ENCODE data around the gene TXK.

TXK gene

DNA sequence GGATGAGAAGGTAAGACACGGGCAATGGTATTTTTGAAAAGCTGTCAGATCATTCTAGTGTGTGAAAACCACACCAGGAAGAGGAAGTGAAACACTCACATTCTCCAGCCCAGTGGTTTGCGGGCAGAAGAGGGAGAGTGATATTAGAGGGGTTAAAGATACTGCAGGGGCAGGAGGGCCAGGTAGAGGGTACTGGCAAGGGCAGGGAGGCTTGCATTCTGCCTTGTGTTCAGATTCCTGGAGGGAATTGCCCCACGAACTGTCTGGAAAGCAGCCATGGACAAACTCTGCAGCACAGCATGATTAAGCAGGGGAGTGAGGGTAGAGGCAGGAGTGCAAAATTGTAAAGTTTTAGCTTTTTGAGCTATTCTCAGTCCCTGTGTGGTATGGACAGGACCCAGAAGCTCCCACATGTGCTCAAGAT, 86.6 kb downstream of the TXK start:
- TF ChIP-seq TSHZ1 (tag by site-specific recombination; IDR thresholded peaks at IDR 0.05; ENCODE audit: borderline replicate concordance), result no peak
- no peak for TF ChIP-seq ZNF433 (tag by site-specific recombination; IDR thresholded peaks at IDR 0.05; ENCODE audit: low read depth)
- TF ChIP-seq ZNF792 (tag by site-specific recombination; IDR thresholded peaks at IDR 0.05), result no peak
- TF ChIP-seq ZNF16 (tag by site-specific recombination; IDR thresholded peaks at IDR 0.05; ENCODE audit: low read depth), result no peak
- no peak for TF ChIP-seq ZNF366 (tag by site-specific recombination; conservative IDR thresholded peaks at IDR 0.05)
- no peak for TF ChIP-seq ZNF10 (tag by site-specific recombination; IDR thresholded peaks at IDR 0.05)
- TF ChIP-seq ZNF785 (tag by site-specific recombination; IDR thresholded peaks at IDR 0.05), result no peak
- TF ChIP-seq ZNF391 (tag by site-specific recombination; IDR thresholded peaks at IDR 0.05; ENCODE audit: borderline replicate concordance, low read depth), result no peak
- no peak for TF ChIP-seq KLF8 (tag by site-specific recombination; IDR thresholded peaks at IDR 0.05)
- TF ChIP-seq, protein P1, sequence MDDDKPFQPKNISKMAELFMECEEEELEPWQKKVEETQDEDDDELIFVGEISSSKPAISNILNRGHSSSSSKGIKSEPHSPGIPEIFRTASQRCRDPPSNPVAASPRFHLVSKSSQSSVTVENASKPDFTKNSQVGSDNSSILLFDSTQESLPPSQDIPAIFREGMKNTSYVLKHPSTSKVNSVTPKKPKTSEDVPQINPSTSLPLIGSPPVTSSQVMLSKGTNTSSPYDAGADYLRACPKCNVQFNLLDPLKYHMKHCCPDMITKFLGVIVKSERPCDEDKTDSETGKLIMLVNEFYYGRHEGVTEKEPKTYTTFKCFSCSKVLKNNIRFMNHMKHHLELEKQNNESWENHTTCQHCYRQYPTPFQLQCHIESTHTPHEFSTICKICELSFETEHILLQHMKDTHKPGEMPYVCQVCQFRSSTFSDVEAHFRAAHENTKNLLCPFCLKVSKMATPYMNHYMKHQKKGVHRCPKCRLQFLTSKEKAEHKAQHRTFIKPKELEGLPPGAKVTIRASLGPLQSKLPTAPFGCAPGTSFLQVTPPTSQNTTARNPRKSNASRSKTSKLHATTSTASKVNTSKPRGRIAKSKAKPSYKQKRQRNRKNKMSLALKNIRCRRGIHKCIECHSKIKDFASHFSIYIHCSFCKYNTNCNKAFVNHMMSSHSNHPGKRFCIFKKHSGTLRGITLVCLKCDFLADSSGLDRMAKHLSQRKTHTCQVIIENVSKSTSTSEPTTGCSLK (tag by site-specific recombination; IDR thresholded peaks at IDR 0.05), result no peak
- TF ChIP-seq KLF7 (tag by site-specific recombination; IDR thresholded peaks at IDR 0.05; ENCODE audit: borderline replicate concordance), result no peak
- TF ChIP-seq KLF10 (tag by site-specific recombination; IDR thresholded peaks at IDR 0.05), result no peak
- TF ChIP-seq WT1 (tag by site-specific recombination; IDR thresholded peaks at IDR 0.05), result no peak
- TF ChIP-seq ZNF274 (IDR thresholded peaks at IDR 0.05; ENCODE audit: low read length), result no peak
- no peak for TF ChIP-seq ZNF274 (tag by site-specific recombination; IDR thresholded peaks at IDR 0.05; ENCODE audit: borderline replicate concordance)
- no peak for TF ChIP-seq ZNF121 (tag by site-specific recombination; IDR thresholded peaks at IDR 0.05)
- TF ChIP-seq ZFP41 (tag by site-specific recombination; IDR thresholded peaks at IDR 0.05; ENCODE audit: borderline replicate concordance), result no peak
- no peak for TF ChIP-seq ZNF239 (tag by site-specific recombination; IDR thresholded peaks at IDR 0.05)
- TF ChIP-seq ZNF24 (tag by site-specific recombination; IDR thresholded peaks at IDR 0.05), result no peak
- no peak for TF ChIP-seq ZBTB49 (tag by site-specific recombination; IDR thresholded peaks at IDR 0.05; ENCODE audit: low read depth)
- no peak for TF ChIP-seq ZNF114 (tag by site-specific recombination; IDR thresholded peaks at IDR 0.05)
- POLR2A ChIA-PET, result no interaction called here
- H3K36me3 ChIP-seq (ENCODE audit: control insufficient read depth in 2 of 2, insufficient read depth in 1 of 2, low read length in 2 of 2), result no peaks in the 10 kb centered on the region
- no peaks in the 10 kb centered on the region for H3K4me1 ChIP-seq (ENCODE audit: control insufficient read depth, insufficient read depth, low read length)
- CTCF ChIA-PET, result no interaction called here
- no peak overlapping the region for H3K27ac ChIP-seq (ENCODE audit: extremely low read depth, low read depth, low read length)
- no peak overlapping the region for H3K4me3 ChIP-seq (ENCODE audit: low read depth, low read length)
- no peaks in the 10 kb centered on the region for H3K9me3 ChIP-seq (ENCODE audit: control insufficient read depth, insufficient read depth, low read depth, low read length)

Data from HEK293 (cell line).